ENCODE results near the gene HHAT. TPM values are rescaled to one million over a fixed set of nuclear protein-coding genes. Genes with fewer than 3 reads are reported as not detected.

HHAT gene
- polyA plus RNA-seq, 2 of the 4 experiments (the other 2 are of a cell fraction) = 3.8 to 4.5 TPM

DNA sequence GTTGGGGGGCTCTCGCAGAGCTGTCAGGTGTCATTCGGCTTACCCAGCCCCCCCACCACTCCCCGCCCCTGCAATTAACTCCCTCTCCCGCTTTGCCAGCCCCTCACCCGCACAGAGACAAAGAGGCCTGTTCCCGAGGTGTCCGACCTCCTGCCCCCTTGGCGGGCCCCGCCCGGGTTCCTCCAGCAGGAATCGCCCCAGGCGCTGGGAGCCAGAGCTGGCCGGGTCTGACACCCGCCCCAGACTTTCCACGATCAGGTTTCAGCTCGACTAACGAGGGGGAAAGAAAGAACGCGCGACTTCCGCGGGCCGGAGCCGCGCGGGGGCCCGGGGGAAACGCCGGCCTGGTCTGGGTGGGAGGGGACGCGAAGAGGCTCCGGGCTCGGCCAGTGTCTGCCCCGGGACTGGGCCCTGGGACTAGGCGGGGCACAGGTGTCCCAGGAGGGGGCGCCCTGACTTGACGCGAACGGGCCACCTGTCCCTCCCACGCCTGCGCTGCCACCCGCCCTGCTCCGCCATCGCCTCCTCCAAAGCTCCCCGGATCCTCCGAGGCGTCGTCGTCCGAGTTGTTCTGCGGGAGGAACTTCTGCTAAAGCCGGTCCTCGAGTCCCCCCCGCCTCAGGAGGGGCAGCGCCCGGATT lies 36.4 kb upstream of the HHAT start:
- peak overlapping the region; percentile 85 for H3K4me2 ChIP-seq
- FAIRE-seq = no peak
- DNase-seq (ENCODE audit: low read depth in 1 of 2, low spot score in 1 of 2) = peak; percentile 49 to 59

More for the DNA sequence above, 36.4 kb upstream of the HHAT start:
- CTCF ChIA-PET = interaction anchor here (0.6 to 6.7 kb wide), 14 partner anchors 10 to 278 kb away, joined by 3 to 26 read pairs (median 4); no protein-coding TSS in a partner anchor
- Histone ChIP-seq H3K4me3 (peak overlapping the region; percentile 44), H3K4me1 (0 out of 3 replicates have a peak, but pooled peaks cover 3% of the 10 kb centered on the region), H3K9me3 (no peaks in the 10 kb centered on the region), H3K27ac (peak overlapping the region; percentile 58 to 85)
- POLR2A ChIA-PET = interaction anchor here (1.3 kb wide), 1 partner anchor 82 kb away, joined by 3 read pairs; no protein-coding TSS in a partner anchor
- TF ChIP-seq HOXB5 (CRISPR knock-in tag; IDR thresholded peaks at IDR 0.05) = no peak
- TF ChIP-seq ESRRA (IDR thresholded peaks at IDR 0.05; ENCODE audit: borderline replicate concordance, low read length) = no peak
- no peak for TF ChIP-seq POLR2AphosphoS2 (conservative IDR thresholded peaks at IDR 0.05; ENCODE audit: low read length)
- TF ChIP-seq, protein P1, sequence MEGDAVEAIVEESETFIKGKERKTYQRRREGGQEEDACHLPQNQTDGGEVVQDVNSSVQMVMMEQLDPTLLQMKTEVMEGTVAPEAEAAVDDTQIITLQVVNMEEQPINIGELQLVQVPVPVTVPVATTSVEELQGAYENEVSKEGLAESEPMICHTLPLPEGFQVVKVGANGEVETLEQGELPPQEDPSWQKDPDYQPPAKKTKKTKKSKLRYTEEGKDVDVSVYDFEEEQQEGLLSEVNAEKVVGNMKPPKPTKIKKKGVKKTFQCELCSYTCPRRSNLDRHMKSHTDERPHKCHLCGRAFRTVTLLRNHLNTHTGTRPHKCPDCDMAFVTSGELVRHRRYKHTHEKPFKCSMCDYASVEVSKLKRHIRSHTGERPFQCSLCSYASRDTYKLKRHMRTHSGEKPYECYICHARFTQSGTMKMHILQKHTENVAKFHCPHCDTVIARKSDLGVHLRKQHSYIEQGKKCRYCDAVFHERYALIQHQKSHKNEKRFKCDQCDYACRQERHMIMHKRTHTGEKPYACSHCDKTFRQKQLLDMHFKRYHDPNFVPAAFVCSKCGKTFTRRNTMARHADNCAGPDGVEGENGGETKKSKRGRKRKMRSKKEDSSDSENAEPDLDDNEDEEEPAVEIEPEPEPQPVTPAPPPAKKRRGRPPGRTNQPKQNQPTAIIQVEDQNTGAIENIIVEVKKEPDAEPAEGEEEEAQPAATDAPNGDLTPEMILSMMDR (IDR thresholded peaks at IDR 0.05) = peak; percentile 49
- TF ChIP-seq JUN (IDR thresholded peaks at IDR 0.05) = no peak
- TF ChIP-seq EHMT2 (IDR thresholded peaks at IDR 0.05; ENCODE audit: low read depth) = no peak
- TF ChIP-seq, protein P2, sequence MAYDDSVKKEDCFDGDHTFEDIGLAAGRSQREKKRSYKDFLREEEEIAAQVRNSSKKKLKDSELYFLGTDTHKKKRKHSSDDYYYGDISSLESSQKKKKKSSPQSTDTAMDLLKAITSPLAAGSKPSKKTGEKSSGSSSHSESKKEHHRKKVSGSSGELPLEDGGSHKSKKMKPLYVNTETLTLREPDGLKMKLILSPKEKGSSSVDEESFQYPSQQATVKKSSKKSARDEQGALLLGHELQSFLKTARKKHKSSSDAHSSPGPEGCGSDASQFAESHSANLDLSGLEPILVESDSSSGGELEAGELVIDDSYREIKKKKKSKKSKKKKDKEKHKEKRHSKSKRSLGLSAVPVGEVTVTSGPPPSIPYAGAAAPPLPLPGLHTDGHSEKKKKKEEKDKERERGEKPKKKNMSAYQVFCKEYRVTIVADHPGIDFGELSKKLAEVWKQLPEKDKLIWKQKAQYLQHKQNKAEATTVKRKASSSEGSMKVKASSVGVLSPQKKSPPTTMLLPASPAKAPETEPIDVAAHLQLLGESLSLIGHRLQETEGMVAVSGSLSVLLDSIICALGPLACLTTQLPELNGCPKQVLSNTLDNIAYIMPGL (CRISPR knock-in tag; IDR thresholded peaks at IDR 0.05; ENCODE audit: borderline replicate concordance) = no peak
- TF ChIP-seq, protein P3, sequence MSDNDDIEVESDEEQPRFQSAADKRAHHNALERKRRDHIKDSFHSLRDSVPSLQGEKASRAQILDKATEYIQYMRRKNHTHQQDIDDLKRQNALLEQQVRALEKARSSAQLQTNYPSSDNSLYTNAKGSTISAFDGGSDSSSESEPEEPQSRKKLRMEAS (IDR thresholded peaks at IDR 0.05) = peak; percentile 67
- TF ChIP-seq FOSL2 (IDR thresholded peaks at IDR 0.05) = no peak
- TF ChIP-seq FOSL2 (CRISPR knock-in tag; IDR thresholded peaks at IDR 0.05) = no peak
- no peak for TF ChIP-seq HEYL (CRISPR knock-in tag; IDR thresholded peaks at IDR 0.05)
- TF ChIP-seq, protein P4, sequence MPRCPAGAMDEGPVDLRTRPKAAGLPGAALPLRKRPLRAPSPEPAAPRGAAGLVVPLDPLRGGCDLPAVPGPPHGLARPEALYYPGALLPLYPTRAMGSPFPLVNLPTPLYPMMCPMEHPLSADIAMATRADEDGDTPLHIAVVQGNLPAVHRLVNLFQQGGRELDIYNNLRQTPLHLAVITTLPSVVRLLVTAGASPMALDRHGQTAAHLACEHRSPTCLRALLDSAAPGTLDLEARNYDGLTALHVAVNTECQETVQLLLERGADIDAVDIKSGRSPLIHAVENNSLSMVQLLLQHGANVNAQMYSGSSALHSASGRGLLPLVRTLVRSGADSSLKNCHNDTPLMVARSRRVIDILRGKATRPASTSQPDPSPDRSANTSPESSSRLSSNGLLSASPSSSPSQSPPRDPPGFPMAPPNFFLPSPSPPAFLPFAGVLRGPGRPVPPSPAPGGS (IDR thresholded peaks at IDR 0.05) = no peak
- TF ChIP-seq POLR2A (IDR thresholded peaks at IDR 0.05; ENCODE audit: low read length) = no peak
- TF ChIP-seq, protein P5, sequence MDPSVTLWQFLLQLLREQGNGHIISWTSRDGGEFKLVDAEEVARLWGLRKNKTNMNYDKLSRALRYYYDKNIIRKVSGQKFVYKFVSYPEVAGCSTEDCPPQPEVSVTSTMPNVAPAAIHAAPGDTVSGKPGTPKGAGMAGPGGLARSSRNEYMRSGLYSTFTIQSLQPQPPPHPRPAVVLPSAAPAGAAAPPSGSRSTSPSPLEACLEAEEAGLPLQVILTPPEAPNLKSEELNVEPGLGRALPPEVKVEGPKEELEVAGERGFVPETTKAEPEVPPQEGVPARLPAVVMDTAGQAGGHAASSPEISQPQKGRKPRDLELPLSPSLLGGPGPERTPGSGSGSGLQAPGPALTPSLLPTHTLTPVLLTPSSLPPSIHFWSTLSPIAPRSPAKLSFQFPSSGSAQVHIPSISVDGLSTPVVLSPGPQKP (IDR thresholded peaks at IDR 0.05; ENCODE audit: low read depth, low read length) = no peak
- TF ChIP-seq NFE2L2 (conservative IDR thresholded peaks at IDR 0.05; ENCODE audit: low read length) = no peak
- TF ChIP-seq MYC (IDR thresholded peaks at IDR 0.05; ENCODE audit: borderline replicate concordance, low read length) = no peak
- TF ChIP-seq SMC3 (IDR thresholded peaks at IDR 0.05) = peak; percentile 43; the same call in 2 of the 3 replicates
- TF ChIP-seq CHD2 (IDR thresholded peaks at IDR 0.05; ENCODE audit: low read length, partially characterized antibody) = no peak
- no peak for TF ChIP-seq ZFP36 (IDR thresholded peaks at IDR 0.05; ENCODE audit: borderline replicate concordance, partially characterized antibody)
- TF ChIP-seq FOXS1 (CRISPR knock-in tag; IDR thresholded peaks at IDR 0.05) = no peak
- TF ChIP-seq, protein P6, sequence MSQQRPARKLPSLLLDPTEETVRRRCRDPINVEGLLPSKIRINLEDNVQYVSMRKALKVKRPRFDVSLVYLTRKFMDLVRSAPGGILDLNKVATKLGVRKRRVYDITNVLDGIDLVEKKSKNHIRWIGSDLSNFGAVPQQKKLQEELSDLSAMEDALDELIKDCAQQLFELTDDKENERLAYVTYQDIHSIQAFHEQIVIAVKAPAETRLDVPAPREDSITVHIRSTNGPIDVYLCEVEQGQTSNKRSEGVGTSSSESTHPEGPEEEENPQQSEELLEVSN (IDR thresholded peaks at IDR 0.05; ENCODE audit: borderline replicate concordance, low read depth) = peak; percentile 39; the same call in 1 of the 2 replicates
- TF ChIP-seq TP53 (CRISPR knock-in tag; IDR thresholded peaks at IDR 0.05) = no peak
- TF ChIP-seq JUNB (IDR thresholded peaks at IDR 0.05) = no peak
- 6% methylated on average over 23 of the region's 56 CpGs for WGBS (ENCODE audit: missing lambda C conversion rate)
- ATAC-seq = peak; percentile 92 to 94
